Endothelial cell of umbilical vein (primary cell): ENCODE data around the gene ATF6B.

Source experiments
- EZH2 ChIP-seq: IDR thresholded peaks from 2 replicates; pipeline ENCODE4 v1.6.1; 2012; ENCODE audit warnings: borderline replicate concordance, low read depth, mild to moderate bottlenecking, moderate library complexity, low read length, inconsistent platforms; ENCODE audit not compliant: severe bottlenecking
- JUN ChIP-seq: IDR thresholded peaks from 2 replicates; pipeline ENCODE4 v1.6.1; 2011; ENCODE audit warnings: borderline replicate concordance, low read depth; ENCODE audit not compliant: insufficient read length, insufficient read depth
- POLR2A ChIP-seq: IDR thresholded peaks from 2 replicates; pipeline ENCODE4 v1.6.1; 2012; ENCODE audit warnings: low read depth, mild to moderate bottlenecking, control low read depth, low read length
- TF ChIP-seq, protein P1 (sequence below), 2 donors: IDR thresholded peaks; 1 replicate in 1 of 2; 2 replicates in 1 of 2; pipeline ENCODE4 v1.5.1; 2011; ENCODE audit warnings: low read length in 2 of 2, mild to moderate bottlenecking in 2 of 2, moderate library complexity in 2 of 2, control low read depth in 1 of 2, inconsistent platforms in 1 of 2, low read depth in 1 of 2; ENCODE audit not compliant: insufficient read depth in 1 of 2; ENCODE audit errors: extremely low read depth in 1 of 2
- TF ChIP-seq, protein P2 (sequence below): IDR thresholded peaks from 2 replicates; pipeline ENCODE4 v1.6.1; 2011; ENCODE audit not compliant: insufficient read depth, insufficient read length

DNA sequence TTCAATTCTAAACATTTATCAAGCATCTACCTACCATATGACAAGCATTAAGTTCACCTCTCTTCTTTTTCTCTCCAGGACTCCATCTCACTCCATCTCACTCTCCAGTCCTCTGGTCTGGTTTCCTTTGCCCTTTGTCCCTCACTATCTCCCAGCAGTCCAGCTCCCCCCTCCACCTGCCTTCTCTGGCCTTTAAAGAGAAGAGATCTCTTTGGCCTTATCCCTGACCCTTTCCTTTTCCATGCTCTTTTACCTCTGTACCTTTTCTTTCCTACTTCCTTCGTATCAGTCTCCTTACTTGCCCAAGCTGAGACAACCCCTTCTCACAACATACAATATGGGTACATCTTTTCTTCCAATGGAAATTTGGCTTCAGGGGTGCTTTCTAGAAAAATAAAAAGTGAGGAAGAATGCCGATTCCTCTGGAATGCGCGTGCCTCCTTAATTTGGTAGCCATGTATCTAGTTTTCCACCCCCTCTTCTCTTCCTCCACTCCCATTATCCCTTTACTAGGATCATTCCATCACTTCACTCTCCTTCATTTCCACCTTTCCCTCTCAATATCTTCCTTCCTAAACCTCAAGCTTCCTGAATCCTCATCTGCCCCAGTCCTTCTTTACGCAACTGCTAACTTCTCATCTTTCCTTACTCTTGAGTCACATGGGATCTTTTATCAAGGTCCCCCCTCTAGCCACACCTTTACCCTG lies 48.6 kb upstream of the ATF6B start:
- TF ChIP-seq, protein P1, sequence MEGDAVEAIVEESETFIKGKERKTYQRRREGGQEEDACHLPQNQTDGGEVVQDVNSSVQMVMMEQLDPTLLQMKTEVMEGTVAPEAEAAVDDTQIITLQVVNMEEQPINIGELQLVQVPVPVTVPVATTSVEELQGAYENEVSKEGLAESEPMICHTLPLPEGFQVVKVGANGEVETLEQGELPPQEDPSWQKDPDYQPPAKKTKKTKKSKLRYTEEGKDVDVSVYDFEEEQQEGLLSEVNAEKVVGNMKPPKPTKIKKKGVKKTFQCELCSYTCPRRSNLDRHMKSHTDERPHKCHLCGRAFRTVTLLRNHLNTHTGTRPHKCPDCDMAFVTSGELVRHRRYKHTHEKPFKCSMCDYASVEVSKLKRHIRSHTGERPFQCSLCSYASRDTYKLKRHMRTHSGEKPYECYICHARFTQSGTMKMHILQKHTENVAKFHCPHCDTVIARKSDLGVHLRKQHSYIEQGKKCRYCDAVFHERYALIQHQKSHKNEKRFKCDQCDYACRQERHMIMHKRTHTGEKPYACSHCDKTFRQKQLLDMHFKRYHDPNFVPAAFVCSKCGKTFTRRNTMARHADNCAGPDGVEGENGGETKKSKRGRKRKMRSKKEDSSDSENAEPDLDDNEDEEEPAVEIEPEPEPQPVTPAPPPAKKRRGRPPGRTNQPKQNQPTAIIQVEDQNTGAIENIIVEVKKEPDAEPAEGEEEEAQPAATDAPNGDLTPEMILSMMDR (IDR thresholded peaks at IDR 0.05; ENCODE audit: extremely low read depth in 1 of 2, insufficient read depth in 1 of 2, low read depth in 1 of 2, low read length in 2 of 2): no peak
- TF ChIP-seq, protein P2, sequence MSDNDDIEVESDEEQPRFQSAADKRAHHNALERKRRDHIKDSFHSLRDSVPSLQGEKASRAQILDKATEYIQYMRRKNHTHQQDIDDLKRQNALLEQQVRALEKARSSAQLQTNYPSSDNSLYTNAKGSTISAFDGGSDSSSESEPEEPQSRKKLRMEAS: no peak
- no peak for TF ChIP-seq POLR2A
- no peak for TF ChIP-seq EZH2
- no peak for TF ChIP-seq JUN
